OCI-LY1 (cell line): ENCODE data around the gene TP73.

Source experiments
- EZH2 ChIP-seq: fragments of 200-600 bp; sonication (generic), shearing (Covaris generic); IDR thresholded peaks from 2 replicates; pipeline ENCODE4 v1.8.0; 2017; ENCODE audit warnings: borderline replicate concordance, mixed run types, mild to moderate bottlenecking, antibody characterized with exemption, low read length, moderate library complexity, mixed read lengths
- TF ChIP-seq, protein P1 (sequence below): fragments of 200-600 bp; sonication (generic), shearing (Covaris generic); IDR thresholded peaks from 2 replicates; pipeline ENCODE4 v1.5.1; 2017; ENCODE audit warnings: mild to moderate bottlenecking, antibody characterized with exemption, low read length, moderate library complexity, mixed read lengths

- TF ChIP-seq, protein P1, sequence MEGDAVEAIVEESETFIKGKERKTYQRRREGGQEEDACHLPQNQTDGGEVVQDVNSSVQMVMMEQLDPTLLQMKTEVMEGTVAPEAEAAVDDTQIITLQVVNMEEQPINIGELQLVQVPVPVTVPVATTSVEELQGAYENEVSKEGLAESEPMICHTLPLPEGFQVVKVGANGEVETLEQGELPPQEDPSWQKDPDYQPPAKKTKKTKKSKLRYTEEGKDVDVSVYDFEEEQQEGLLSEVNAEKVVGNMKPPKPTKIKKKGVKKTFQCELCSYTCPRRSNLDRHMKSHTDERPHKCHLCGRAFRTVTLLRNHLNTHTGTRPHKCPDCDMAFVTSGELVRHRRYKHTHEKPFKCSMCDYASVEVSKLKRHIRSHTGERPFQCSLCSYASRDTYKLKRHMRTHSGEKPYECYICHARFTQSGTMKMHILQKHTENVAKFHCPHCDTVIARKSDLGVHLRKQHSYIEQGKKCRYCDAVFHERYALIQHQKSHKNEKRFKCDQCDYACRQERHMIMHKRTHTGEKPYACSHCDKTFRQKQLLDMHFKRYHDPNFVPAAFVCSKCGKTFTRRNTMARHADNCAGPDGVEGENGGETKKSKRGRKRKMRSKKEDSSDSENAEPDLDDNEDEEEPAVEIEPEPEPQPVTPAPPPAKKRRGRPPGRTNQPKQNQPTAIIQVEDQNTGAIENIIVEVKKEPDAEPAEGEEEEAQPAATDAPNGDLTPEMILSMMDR, result no peak
- no peak for TF ChIP-seq EZH2
Measured at GRCh38 chr1:3722846-3723245, 70.5 kb downstream of the TP73 start.
